Measurements from ENCODE around the gene SRMS.

Gene SRMS

GRCh38 chr20:63500151-63500901, 47.2 kb downstream of the SRMS start:
- H3K4me3 ChIP-seq (ENCODE audit: low read length): no peak overlapping the region
- no peaks in the 10 kb centered on the region; the same call in 1 of the 2 replicates for H3K4me1 ChIP-seq (ENCODE audit: insufficient read depth, low read length)
- WGBS: 87% methylated on average over 24 of the region's 24 CpGs
- no peaks in the 10 kb centered on the region for H3K36me3 ChIP-seq (ENCODE audit: insufficient read depth, low read length)
- H3K9ac ChIP-seq (ENCODE audit: low read depth, low read length): no peak overlapping the region
- H3K27me3 ChIP-seq (ENCODE audit: insufficient read depth, low read length): peaks cover 59% of the 10 kb centered on the region
- H3K27ac ChIP-seq (ENCODE audit: low read depth, low read length): no peak overlapping the region
- H3K9me3 ChIP-seq (ENCODE audit: insufficient read depth, low read depth, low read length): no peaks in the 10 kb centered on the region

GRCh38 chr20:63499338-63499969, 48.1 kb downstream of the SRMS start:
- WGBS: 12% methylated on average over 48 of the region's 48 CpGs
- H3K27me3 ChIP-seq (ENCODE audit: insufficient read depth, low read length): peaks cover 59% of the 10 kb centered on the region
- peak overlapping the region; percentile 51 for H3K4me3 ChIP-seq (ENCODE audit: low read length)

GRCh38 chr20:63498960-63499337, 48.6 kb downstream of the SRMS start, which contains the start of gene EEF1A2:
EEF1A2 (minus strand) TSS chr20:63499083; CDS start chr20:63497763, 1,320 bp downstream.
- no peak within 1 kb of the TSS for H3K9ac ChIP-seq (ENCODE audit: low read depth, low read length)
- H3K27me3 ChIP-seq (ENCODE audit: insufficient read depth, low read length): peaks cover 59% of the 10 kb centered on the region
- no peak within 1 kb of the TSS for H3K27ac ChIP-seq (ENCODE audit: low read depth, low read length)
- H3K4me1 ChIP-seq (ENCODE audit: insufficient read depth, low read length): no peaks in the 10 kb centered on the region; the same call in 1 of the 2 replicates
- H3K4me3 ChIP-seq (ENCODE audit: low read length): peak within 1 kb of the TSS; percentile 51
- no peaks in the 10 kb centered on the region for H3K36me3 ChIP-seq (ENCODE audit: insufficient read depth, low read length)
- under 1% methylated on average over 58 of the region's 58 CpGs for WGBS
- no peaks in the 10 kb centered on the region for H3K9me3 ChIP-seq (ENCODE audit: insufficient read depth, low read depth, low read length)

More at GRCh38 chr20:63499338-63499969, 48.1 kb downstream of the SRMS start:
- H3K27ac ChIP-seq (ENCODE audit: low read depth, low read length): no peak overlapping the region
- no peaks in the 10 kb centered on the region for H3K36me3 ChIP-seq (ENCODE audit: insufficient read depth, low read length)
- H3K4me1 ChIP-seq (ENCODE audit: insufficient read depth, low read length): no peaks in the 10 kb centered on the region; the same call in 1 of the 2 replicates
- no peak overlapping the region for H3K9ac ChIP-seq (ENCODE audit: low read depth, low read length)
- no peaks in the 10 kb centered on the region for H3K9me3 ChIP-seq (ENCODE audit: insufficient read depth, low read depth, low read length)

- WGBS: 4% methylated on average over 55 of the region's 60 CpGs
These were observed 49.3 kb downstream of the SRMS start for GRCh38 chr20:63497946-63498935.

GRCh38 chr20:63497138-63497945, 50.2 kb downstream of the SRMS start:
- peaks cover 5% of the 10 kb centered on the region; the same call in 1 of the 2 replicates for H3K36me3 ChIP-seq (ENCODE audit: insufficient read depth, low read length)
- 78% methylated on average over 20 of the region's 20 CpGs for WGBS
- H3K27me3 ChIP-seq (ENCODE audit: insufficient read depth, low read length): peaks cover 55% of the 10 kb centered on the region
- no peaks in the 10 kb centered on the region; the same call in 1 of the 2 replicates for H3K4me1 ChIP-seq (ENCODE audit: insufficient read depth, low read length)
- no peak overlapping the region for H3K9ac ChIP-seq (ENCODE audit: low read depth, low read length)
- no peaks in the 10 kb centered on the region for H3K9me3 ChIP-seq (ENCODE audit: insufficient read depth, low read depth, low read length)
- peak overlapping the region; percentile 43; the same call in 1 of the 2 replicates for H3K4me3 ChIP-seq (ENCODE audit: low read length)
- no peak overlapping the region for H3K27ac ChIP-seq (ENCODE audit: low read depth, low read length)

More at GRCh38 chr20:63497946-63498935, 49.3 kb downstream of the SRMS start:
- no peak overlapping the region for H3K27ac ChIP-seq (ENCODE audit: low read depth, low read length)
- H3K4me3 ChIP-seq (ENCODE audit: low read length): peak overlapping the region; percentile 46
- peaks cover 55% of the 10 kb centered on the region for H3K27me3 ChIP-seq (ENCODE audit: insufficient read depth, low read length)
- H3K4me1 ChIP-seq (ENCODE audit: insufficient read depth, low read length): no peaks in the 10 kb centered on the region; the same call in 1 of the 2 replicates
- no peak overlapping the region for H3K9ac ChIP-seq (ENCODE audit: low read depth, low read length)
- H3K36me3 ChIP-seq (ENCODE audit: insufficient read depth, low read length): no peaks in the 10 kb centered on the region
- no peaks in the 10 kb centered on the region for H3K9me3 ChIP-seq (ENCODE audit: insufficient read depth, low read depth, low read length)

GRCh38 chr20:63496596-63497120, 50.9 kb downstream of the SRMS start:
- Histone ChIP-seq H3K36me3 (ENCODE audit: insufficient read depth, low read length) (peaks cover 7% of the 10 kb centered on the region; the same call in 1 of the 2 replicates), H3K9ac (ENCODE audit: low read depth, low read length) (no peak overlapping the region), H3K4me1 (ENCODE audit: insufficient read depth, low read length) (no peaks in the 10 kb centered on the region), H3K27ac (ENCODE audit: low read depth, low read length) (no peak overlapping the region), H3K27me3 (ENCODE audit: insufficient read depth, low read length) (peaks cover 55% of the 10 kb centered on the region), H3K4me3 (ENCODE audit: low read length) (no peak overlapping the region; the same call in 1 of the 2 replicates), H3K9me3 (ENCODE audit: insufficient read depth, low read depth, low read length) (no peaks in the 10 kb centered on the region)
- WGBS: 67% methylated on average over 16 of the region's 16 CpGs

GRCh38 chr20:63495741-63496595, 51.6 kb downstream of the SRMS start:
- Histone ChIP-seq H3K4me3 (ENCODE audit: low read length) (peak overlapping the region; percentile 38; the same call in 1 of the 2 replicates), H3K9ac (ENCODE audit: low read depth, low read length) (no peak overlapping the region), H3K36me3 (ENCODE audit: insufficient read depth, low read length) (peaks cover 7% of the 10 kb centered on the region; the same call in 1 of the 2 replicates), H3K4me1 (ENCODE audit: insufficient read depth, low read length) (no peaks in the 10 kb centered on the region), H3K9me3 (ENCODE audit: insufficient read depth, low read depth, low read length) (no peaks in the 10 kb centered on the region), H3K27me3 (ENCODE audit: insufficient read depth, low read length) (peaks cover 52% of the 10 kb centered on the region), H3K27ac (ENCODE audit: low read depth, low read length) (no peak overlapping the region)
- 32% methylated on average over 47 of the region's 48 CpGs for WGBS

- Histone ChIP-seq H3K4me3 (ENCODE audit: low read length) (no peak overlapping the region), H3K36me3 (ENCODE audit: insufficient read depth, low read length) (peaks cover 7% of the 10 kb centered on the region; the same call in 1 of the 2 replicates), H3K27ac (ENCODE audit: low read depth, low read length) (no peak overlapping the region), H3K9ac (ENCODE audit: low read depth, low read length) (no peak overlapping the region), H3K4me1 (ENCODE audit: insufficient read depth, low read length) (no peaks in the 10 kb centered on the region), H3K9me3 (ENCODE audit: insufficient read depth, low read depth, low read length) (no peaks in the 10 kb centered on the region), H3K27me3 (ENCODE audit: insufficient read depth, low read length) (peaks cover 47% of the 10 kb centered on the region)
- 95% methylated on average over 8 of the region's 8 CpGs for WGBS
These were observed 52.3 kb downstream of the SRMS start for GRCh38 chr20:63495167-63495720.
